Panc1 (cell line): ENCODE data around the gene PDLIM3.

ENCODE experiments used
- POLR2AphosphoS5 ChIP-seq: IDR thresholded peaks from 2 replicates; pipeline ENCODE4 v1.6.1; 2012; ENCODE audit warnings: mild to moderate bottlenecking, low read depth, low read length, moderate library complexity
- SIN3A ChIP-seq: IDR thresholded peaks from 2 replicates; pipeline ENCODE4 v1.6.1; 2012; ENCODE audit warnings: low read depth, mild to moderate bottlenecking, low read length, moderate library complexity, borderline replicate concordance; ENCODE audit not compliant: insufficient read depth
- TCF7L2 ChIP-seq: IDR thresholded peaks from 2 replicates; pipeline ENCODE4 v1.6.1; 2011; ENCODE audit warnings: mild to moderate bottlenecking, low read depth, low read length, inconsistent platforms
- TF ChIP-seq, protein P1 (sequence below): fragments of 450-650 bp; IDR thresholded peaks from 2 replicates; pipeline ENCODE4 v1.5.1; 2017; ENCODE audit warnings: mild to moderate bottlenecking
- TF ChIP-seq, protein P2 (sequence below), 2 experiments: IDR thresholded peaks; 2 replicates each; pipeline ENCODE4 v1.6.1; 2011 to 2012; ENCODE audit warnings: low read depth in 2 of 2, control low read depth in 1 of 2, low read length in 1 of 2, mild to moderate bottlenecking in 1 of 2, moderate library complexity in 1 of 2; ENCODE audit not compliant: insufficient read depth in 1 of 2

DNA sequence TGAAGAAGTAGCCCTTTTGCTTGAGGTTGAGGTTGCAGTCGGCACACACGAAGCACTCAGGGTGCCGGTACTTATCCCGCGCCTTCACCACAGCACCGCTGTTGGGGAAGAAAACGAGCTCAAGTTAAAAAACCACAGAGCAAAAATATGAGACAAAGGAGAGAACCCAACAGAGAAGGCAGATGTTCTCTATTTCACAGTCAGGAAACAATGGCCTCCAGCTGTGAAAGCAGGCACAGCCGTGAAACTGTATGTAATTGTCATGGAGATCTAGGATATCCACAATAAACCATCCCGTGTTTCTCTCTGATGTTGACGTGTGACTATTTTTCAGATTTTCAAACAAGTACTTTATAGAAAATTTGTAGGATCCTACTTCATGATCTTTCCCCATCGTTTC lies 32.9 kb downstream of the PDLIM3 start:
- TF ChIP-seq, protein P1, sequence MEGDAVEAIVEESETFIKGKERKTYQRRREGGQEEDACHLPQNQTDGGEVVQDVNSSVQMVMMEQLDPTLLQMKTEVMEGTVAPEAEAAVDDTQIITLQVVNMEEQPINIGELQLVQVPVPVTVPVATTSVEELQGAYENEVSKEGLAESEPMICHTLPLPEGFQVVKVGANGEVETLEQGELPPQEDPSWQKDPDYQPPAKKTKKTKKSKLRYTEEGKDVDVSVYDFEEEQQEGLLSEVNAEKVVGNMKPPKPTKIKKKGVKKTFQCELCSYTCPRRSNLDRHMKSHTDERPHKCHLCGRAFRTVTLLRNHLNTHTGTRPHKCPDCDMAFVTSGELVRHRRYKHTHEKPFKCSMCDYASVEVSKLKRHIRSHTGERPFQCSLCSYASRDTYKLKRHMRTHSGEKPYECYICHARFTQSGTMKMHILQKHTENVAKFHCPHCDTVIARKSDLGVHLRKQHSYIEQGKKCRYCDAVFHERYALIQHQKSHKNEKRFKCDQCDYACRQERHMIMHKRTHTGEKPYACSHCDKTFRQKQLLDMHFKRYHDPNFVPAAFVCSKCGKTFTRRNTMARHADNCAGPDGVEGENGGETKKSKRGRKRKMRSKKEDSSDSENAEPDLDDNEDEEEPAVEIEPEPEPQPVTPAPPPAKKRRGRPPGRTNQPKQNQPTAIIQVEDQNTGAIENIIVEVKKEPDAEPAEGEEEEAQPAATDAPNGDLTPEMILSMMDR = no peak
- TF ChIP-seq TCF7L2 = no peak
- TF ChIP-seq, protein P2, sequence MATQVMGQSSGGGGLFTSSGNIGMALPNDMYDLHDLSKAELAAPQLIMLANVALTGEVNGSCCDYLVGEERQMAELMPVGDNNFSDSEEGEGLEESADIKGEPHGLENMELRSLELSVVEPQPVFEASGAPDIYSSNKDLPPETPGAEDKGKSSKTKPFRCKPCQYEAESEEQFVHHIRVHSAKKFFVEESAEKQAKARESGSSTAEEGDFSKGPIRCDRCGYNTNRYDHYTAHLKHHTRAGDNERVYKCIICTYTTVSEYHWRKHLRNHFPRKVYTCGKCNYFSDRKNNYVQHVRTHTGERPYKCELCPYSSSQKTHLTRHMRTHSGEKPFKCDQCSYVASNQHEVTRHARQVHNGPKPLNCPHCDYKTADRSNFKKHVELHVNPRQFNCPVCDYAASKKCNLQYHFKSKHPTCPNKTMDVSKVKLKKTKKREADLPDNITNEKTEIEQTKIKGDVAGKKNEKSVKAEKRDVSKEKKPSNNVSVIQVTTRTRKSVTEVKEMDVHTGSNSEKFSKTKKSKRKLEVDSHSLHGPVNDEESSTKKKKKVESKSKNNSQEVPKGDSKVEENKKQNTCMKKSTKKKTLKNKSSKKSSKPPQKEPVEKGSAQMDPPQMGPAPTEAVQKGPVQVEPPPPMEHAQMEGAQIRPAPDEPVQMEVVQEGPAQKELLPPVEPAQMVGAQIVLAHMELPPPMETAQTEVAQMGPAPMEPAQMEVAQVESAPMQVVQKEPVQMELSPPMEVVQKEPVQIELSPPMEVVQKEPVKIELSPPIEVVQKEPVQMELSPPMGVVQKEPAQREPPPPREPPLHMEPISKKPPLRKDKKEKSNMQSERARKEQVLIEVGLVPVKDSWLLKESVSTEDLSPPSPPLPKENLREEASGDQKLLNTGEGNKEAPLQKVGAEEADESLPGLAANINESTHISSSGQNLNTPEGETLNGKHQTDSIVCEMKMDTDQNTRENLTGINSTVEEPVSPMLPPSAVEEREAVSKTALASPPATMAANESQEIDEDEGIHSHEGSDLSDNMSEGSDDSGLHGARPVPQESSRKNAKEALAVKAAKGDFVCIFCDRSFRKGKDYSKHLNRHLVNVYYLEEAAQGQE (IDR thresholded peaks at IDR 0.05; ENCODE audit: insufficient read depth in 1 of 2, low read depth in 2 of 2, low read length in 1 of 2) = no peak
- no peak for TF ChIP-seq POLR2AphosphoS5
- no peak for TF ChIP-seq SIN3A
